ENCODE measurements around the gene NRG3. TPM values are rescaled to one million over a fixed set of nuclear protein-coding genes. Genes with fewer than 3 reads are reported as not detected.

Gene NRG3
- total RNA-seq, 2 experiments from 2014 or later = not detected

GRCh38 chr10:82238291-82238690 lies 363.3 kb downstream of the NRG3 start:
- POLR2A ChIA-PET = no interaction called here
- H3K27ac Mint-ChIP-seq = no peak overlapping the region
- no peaks in the 10 kb centered on the region for H3K4me1 Mint-ChIP-seq
- no peak for ATAC-seq (ENCODE audit: low read depth)
- no peak for DNase-seq
- no peaks in the 10 kb centered on the region for H3K36me3 Mint-ChIP-seq
- no peaks in the 10 kb centered on the region for H3K9me3 Mint-ChIP-seq
- H3K4me3 Mint-ChIP-seq = no peak overlapping the region
- H3K27me3 Mint-ChIP-seq = no peaks in the 10 kb centered on the region

GRCh38 chr10:82240408-82240807 lies 365.4 kb downstream of the NRG3 start:
- Mint-ChIP-seq H3K36me3 (no peaks in the 10 kb centered on the region), H3K9me3 (no peaks in the 10 kb centered on the region), H3K4me1 (no peaks in the 10 kb centered on the region), H3K4me3 (no peak overlapping the region), H3K27ac (no peak overlapping the region), H3K27me3 (no peaks in the 10 kb centered on the region)
- POLR2A ChIA-PET = no interaction called here
- DNase-seq (no peak), ATAC-seq (ENCODE audit: low read depth) (no peak)

DNA sequence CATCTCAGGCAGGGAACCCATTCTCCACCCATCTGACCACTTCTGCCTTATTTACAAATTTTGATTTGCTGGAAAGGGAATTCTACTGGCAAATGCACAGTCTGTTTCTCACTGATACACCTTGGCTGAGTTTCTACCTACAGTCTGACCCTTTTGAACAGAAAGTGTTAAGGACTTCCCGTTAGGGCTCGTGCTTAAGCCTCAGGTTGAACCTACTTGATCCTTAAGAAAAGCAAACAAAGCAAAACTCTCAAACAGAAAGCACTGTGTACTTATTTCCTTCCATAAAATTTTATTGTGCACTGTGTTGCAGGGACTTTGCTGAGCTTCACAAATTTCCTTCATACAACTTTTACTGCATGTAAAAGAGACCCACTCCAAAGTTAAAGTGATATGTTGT lies 367.8 kb downstream of the NRG3 start:
- Mint-ChIP-seq H3K27ac (no peak overlapping the region), H3K27me3 (no peaks in the 10 kb centered on the region), H3K4me3 (no peak overlapping the region), H3K36me3 (no peaks in the 10 kb centered on the region), H3K4me1 (no peaks in the 10 kb centered on the region), H3K9me3 (no peaks in the 10 kb centered on the region)
- DNase-seq (no peak), ATAC-seq (ENCODE audit: low read depth) (no peak)
- POLR2A ChIA-PET = no interaction called here

DNA sequence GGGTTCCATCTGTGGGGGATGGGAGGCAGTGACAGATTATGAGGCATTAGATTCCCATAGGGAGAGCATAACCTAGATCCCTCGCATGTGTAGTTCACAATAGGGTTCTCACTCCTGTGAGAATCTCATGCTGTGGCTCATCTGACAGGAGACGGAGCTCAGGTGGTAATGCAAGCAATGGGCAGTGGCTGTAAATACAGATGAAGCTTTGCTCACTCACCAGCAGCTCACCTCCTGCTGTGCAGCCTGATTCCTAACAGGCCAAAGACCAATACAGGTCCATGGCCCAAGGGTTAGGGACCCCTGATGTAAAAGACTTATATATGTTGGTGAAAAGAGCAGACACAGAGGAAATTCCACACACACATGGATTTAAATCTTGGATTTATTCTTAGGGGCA lies 370.2 kb downstream of the NRG3 start:
- no peak overlapping the region for H3K27ac Mint-ChIP-seq
- ATAC-seq (ENCODE audit: low read depth) (no peak), DNase-seq (no peak)
- no peaks in the 10 kb centered on the region for H3K4me1 Mint-ChIP-seq
- H3K36me3 Mint-ChIP-seq = no peaks in the 10 kb centered on the region
- H3K27me3 Mint-ChIP-seq = no peaks in the 10 kb centered on the region
- no peak overlapping the region for H3K4me3 Mint-ChIP-seq
- H3K9me3 Mint-ChIP-seq = no peaks in the 10 kb centered on the region
- POLR2A ChIA-PET = no interaction called here

- H3K27ac Mint-ChIP-seq = no peak overlapping the region
- no peaks in the 10 kb centered on the region for H3K27me3 Mint-ChIP-seq
- DNase-seq (no peak), ATAC-seq (ENCODE audit: low read depth) (no peak)
- POLR2A ChIA-PET = no interaction called here
- H3K36me3 Mint-ChIP-seq = no peaks in the 10 kb centered on the region
- H3K9me3 Mint-ChIP-seq = no peaks in the 10 kb centered on the region
- no peak overlapping the region for H3K4me3 Mint-ChIP-seq
- no peaks in the 10 kb centered on the region for H3K4me1 Mint-ChIP-seq
Measured at GRCh38 chr10:82245906-82246560, 371.0 kb downstream of the NRG3 start.

DNA sequence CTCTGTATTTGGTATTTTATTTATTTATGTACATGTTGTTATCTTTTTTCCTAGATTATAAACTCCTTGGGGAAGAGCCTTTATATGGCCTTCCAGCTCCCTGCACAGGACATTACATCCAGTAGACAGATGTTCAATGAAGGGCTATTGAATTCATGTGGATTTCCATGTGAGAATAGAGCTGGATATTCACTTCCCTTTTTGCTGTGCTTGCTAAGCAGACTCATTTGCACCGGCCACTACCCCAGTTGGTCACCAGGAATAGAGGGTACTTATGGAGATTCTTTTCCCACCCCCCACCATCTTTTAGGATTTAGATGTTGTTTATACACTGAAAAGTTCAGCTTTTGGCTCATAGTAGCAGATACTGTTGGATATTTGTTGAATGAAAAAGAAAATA lies 374.1 kb downstream of the NRG3 start:
- Mint-ChIP-seq H3K9me3 (peaks cover 3% of the 10 kb centered on the region), H3K4me1 (no peaks in the 10 kb centered on the region), H3K27ac (no peak overlapping the region), H3K36me3 (no peaks in the 10 kb centered on the region), H3K4me3 (no peak overlapping the region), H3K27me3 (no peaks in the 10 kb centered on the region)
- POLR2A ChIA-PET = no interaction called here
- DNase-seq = no peak
- ATAC-seq (ENCODE audit: low read depth) = no peak

DNA sequence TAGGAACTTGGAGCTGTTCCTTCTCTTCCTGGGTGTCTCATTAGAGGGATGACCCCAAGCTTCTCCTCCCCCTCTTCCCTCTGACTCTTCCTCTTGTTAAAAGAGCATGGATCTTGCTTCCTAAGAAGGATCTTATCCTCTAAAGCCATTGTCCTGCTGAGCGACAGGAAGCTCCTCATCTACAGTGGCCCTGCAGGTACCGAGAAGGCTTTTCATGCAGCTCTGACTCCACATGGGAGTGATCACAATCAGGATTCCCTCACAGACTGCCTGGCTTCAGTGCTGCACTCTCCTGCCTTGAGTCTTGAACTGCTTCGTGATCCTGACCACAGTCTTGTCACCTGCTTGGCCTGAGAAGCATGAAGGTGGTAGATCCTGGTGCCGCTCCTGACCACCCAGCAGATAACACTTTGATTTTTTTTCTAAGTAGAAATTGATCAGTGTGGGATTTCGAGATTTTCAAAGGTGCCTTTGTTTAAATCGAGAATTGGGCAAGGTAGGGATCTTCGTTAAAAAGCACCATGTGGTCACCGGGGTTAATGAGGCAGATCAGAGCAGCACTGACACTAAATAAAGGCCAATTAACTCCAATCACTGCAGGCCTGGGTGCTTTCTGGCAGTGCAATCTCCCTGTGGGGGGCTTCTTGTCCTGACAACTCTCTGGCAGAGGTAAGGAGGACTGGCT lies 376.4 kb downstream of the NRG3 start:
- POLR2A ChIA-PET = no interaction called here
- peaks cover 3% of the 10 kb centered on the region for H3K9me3 Mint-ChIP-seq
- H3K36me3 Mint-ChIP-seq = no peaks in the 10 kb centered on the region
- ATAC-seq (ENCODE audit: low read depth) (no peak), DNase-seq (no peak)
- no peaks in the 10 kb centered on the region for H3K4me1 Mint-ChIP-seq
- H3K27me3 Mint-ChIP-seq = no peaks in the 10 kb centered on the region
- no peak overlapping the region for H3K27ac Mint-ChIP-seq
- H3K4me3 Mint-ChIP-seq = no peak overlapping the region

- Mint-ChIP-seq H3K27ac (no peak overlapping the region), H3K36me3 (no peaks in the 10 kb centered on the region), H3K9me3 (peaks cover 3% of the 10 kb centered on the region), H3K27me3 (no peaks in the 10 kb centered on the region), H3K4me3 (no peak overlapping the region), H3K4me1 (no peaks in the 10 kb centered on the region)
- DNase-seq (no peak), ATAC-seq (ENCODE audit: low read depth) (no peak)
- POLR2A ChIA-PET = no interaction called here
Measured at GRCh38 chr10:82252081-82252480, 377.1 kb downstream of the NRG3 start.

GRCh38 chr10:82254237-82254636 lies 379.2 kb downstream of the NRG3 start:
- no peaks in the 10 kb centered on the region for H3K36me3 Mint-ChIP-seq
- H3K4me3 Mint-ChIP-seq = no peak overlapping the region
- H3K9me3 Mint-ChIP-seq = peaks cover 3% of the 10 kb centered on the region
- no peak for ATAC-seq (ENCODE audit: low read depth)
- no peak overlapping the region for H3K27ac Mint-ChIP-seq
- POLR2A ChIA-PET = no interaction called here
- H3K4me1 Mint-ChIP-seq = no peaks in the 10 kb centered on the region
- H3K27me3 Mint-ChIP-seq = no peaks in the 10 kb centered on the region
- no peak for DNase-seq

- no peak for ATAC-seq (ENCODE audit: low read depth)
- H3K27ac Mint-ChIP-seq = no peak overlapping the region
Measured at GRCh38 chr10:82256275-82256674, 381.3 kb downstream of the NRG3 start.

GRCh38 chr10:82266438-82266837 lies 391.4 kb downstream of the NRG3 start:
- no peak for ATAC-seq (ENCODE audit: low read depth)
- H3K4me1 Mint-ChIP-seq = no peaks in the 10 kb centered on the region
- POLR2A ChIA-PET = no interaction called here

More at GRCh38 chr10:82256275-82256674, 381.3 kb downstream of the NRG3 start:
- POLR2A ChIA-PET = no interaction called here
- DNase-seq = no peak
- H3K4me3 Mint-ChIP-seq = no peak overlapping the region
- H3K4me1 Mint-ChIP-seq = no peaks in the 10 kb centered on the region
- H3K36me3 Mint-ChIP-seq = no peaks in the 10 kb centered on the region
- H3K9me3 Mint-ChIP-seq = peaks cover 3% of the 10 kb centered on the region
- H3K27me3 Mint-ChIP-seq = no peaks in the 10 kb centered on the region

DNA sequence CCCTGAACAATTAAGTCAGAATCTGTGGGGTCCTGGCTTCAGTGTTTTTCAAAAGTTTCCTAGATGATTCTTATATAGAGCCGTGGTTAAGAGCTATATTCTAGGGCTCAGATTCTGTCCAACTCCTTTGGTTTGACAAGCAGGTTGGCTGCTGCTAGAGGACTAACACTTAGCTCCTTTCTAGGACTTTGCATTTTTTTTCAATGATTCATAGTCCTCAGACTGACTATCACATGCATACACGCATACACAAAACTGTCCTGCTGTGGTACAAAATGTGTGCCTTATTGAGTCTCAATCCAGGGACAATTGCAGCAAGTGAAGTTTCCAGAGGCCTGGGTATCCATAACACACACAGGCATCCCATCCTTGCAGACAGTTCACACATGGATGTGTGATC lies 392.0 kb downstream of the NRG3 start:
- ATAC-seq (ENCODE audit: low read depth) = no peak
- DNase-seq = no peak
- Mint-ChIP-seq H3K27ac (no peak overlapping the region), H3K4me3 (no peak overlapping the region), H3K9me3 (peaks cover 2% of the 10 kb centered on the region), H3K27me3 (no peaks in the 10 kb centered on the region), H3K4me1 (no peaks in the 10 kb centered on the region), H3K36me3 (no peaks in the 10 kb centered on the region)
- POLR2A ChIA-PET = no interaction called here

More at GRCh38 chr10:82266438-82266837, 391.4 kb downstream of the NRG3 start:
- Mint-ChIP-seq H3K9me3 (peaks cover 2% of the 10 kb centered on the region), H3K27ac (no peak overlapping the region), H3K27me3 (no peaks in the 10 kb centered on the region), H3K4me3 (no peak overlapping the region), H3K36me3 (no peaks in the 10 kb centered on the region)
- DNase-seq = no peak

DNA sequence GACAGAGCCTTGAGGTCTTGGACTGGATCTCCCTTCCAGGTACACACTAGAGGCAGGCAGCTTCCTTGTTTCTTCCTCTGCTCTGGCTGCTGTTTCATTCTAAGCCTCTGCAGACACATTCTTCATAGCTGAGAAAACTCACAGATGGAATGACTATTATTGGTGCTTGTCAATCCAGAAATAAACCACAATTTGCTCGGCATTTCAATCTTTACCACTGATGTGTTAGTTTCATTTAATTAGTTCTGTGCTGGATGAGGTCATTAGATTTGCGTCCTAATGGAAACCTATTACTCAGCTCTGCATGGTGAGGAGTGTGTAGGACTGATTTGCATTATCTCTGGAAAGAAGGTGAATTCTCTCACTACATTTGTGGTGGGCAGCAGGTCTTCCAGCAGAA lies 392.5 kb downstream of the NRG3 start:
- no peaks in the 10 kb centered on the region for H3K36me3 Mint-ChIP-seq
- POLR2A ChIA-PET = no interaction called here
- no peak overlapping the region for H3K27ac Mint-ChIP-seq
- H3K27me3 Mint-ChIP-seq = no peaks in the 10 kb centered on the region
- ATAC-seq (ENCODE audit: low read depth) (no peak), DNase-seq (no peak)
- H3K4me1 Mint-ChIP-seq = no peaks in the 10 kb centered on the region
- H3K9me3 Mint-ChIP-seq = peaks cover under 1% of the 10 kb centered on the region
- no peak overlapping the region for H3K4me3 Mint-ChIP-seq

- H3K36me3 Mint-ChIP-seq = no peaks in the 10 kb centered on the region
- DNase-seq (no peak), ATAC-seq (ENCODE audit: low read depth) (no peak)
- no peaks in the 10 kb centered on the region for H3K27me3 Mint-ChIP-seq
- H3K4me3 Mint-ChIP-seq = no peak overlapping the region
- POLR2A ChIA-PET = no interaction called here
- H3K4me1 Mint-ChIP-seq = no peaks in the 10 kb centered on the region
- no peaks in the 10 kb centered on the region for H3K9me3 Mint-ChIP-seq
- H3K27ac Mint-ChIP-seq = no peak overlapping the region
Measured at GRCh38 chr10:82267960-82268359, 393.0 kb downstream of the NRG3 start.

Data from activated naive CD8-positive, alpha-beta T cell treated with anti-CD3 and anti-CD28 coated beads, Interleukin-2, amount 10 ng/mL, durations not matched to agents 7 days and 5 days (primary cell).